HG02870 (cell line): ENCODE measurements around the gene UMODL1.
"Not testable (repeated sequence)": the region's sequence is repeated elsewhere in the genome, so short reads cannot be mapped to it uniquely, and the experiment has no call there.

Source experiments
- ATAC-seq: cut with Tn5 transposase; IDR thresholded peaks from one replicate; pipeline ENCODE4 v1.9.1; 2021; ENCODE audit warnings: mild to moderate bottlenecking, moderate library complexity; ENCODE audit not compliant: unreplicated experiment

UMODL1 gene

GRCh38 chr21:42160765-42161164, 89.6 kb downstream of the UMODL1 start:
- ATAC-seq: no peak

GRCh38 chr21:42161401-42161955, 90.4 kb downstream of the UMODL1 start:
- ATAC-seq: no peak

GRCh38 chr21:42161956-42162681, 91.0 kb downstream of the UMODL1 start:
- ATAC-seq: no peak

GRCh38 chr21:42162831-42163510, 91.9 kb downstream of the UMODL1 start:
- ATAC-seq: no peak

- ATAC-seq: no peak
Observed at GRCh38 chr21:42163511-42163863, 92.4 kb downstream of the UMODL1 start.

- ATAC-seq: no peak
Observed at GRCh38 chr21:42164064-42164789, 93.1 kb downstream of the UMODL1 start.

- no peak for ATAC-seq
Observed at GRCh38 chr21:42164818-42165217, 93.7 kb downstream of the UMODL1 start.

GRCh38 chr21:42165901-42166300, 94.8 kb downstream of the UMODL1 start:
- no peak for ATAC-seq

- no peak for ATAC-seq
Observed at GRCh38 chr21:42169758-42170157, 98.6 kb downstream of the UMODL1 start.

GRCh38 chr21:42171091-42172053, 100.3 kb downstream of the UMODL1 start:
- no peak for ATAC-seq

- no peak for ATAC-seq
Observed at GRCh38 chr21:42172596-42173483, 101.7 kb downstream of the UMODL1 start.

GRCh38 chr21:42174173-42174572, 103.1 kb downstream of the UMODL1 start:
- ATAC-seq: no peak

GRCh38 chr21:42175110-42175710, 104.1 kb downstream of the UMODL1 start:
- ATAC-seq: no peak

- ATAC-seq: no peak
Observed at GRCh38 chr21:42176859-42177258, 105.7 kb downstream of the UMODL1 start.

- ATAC-seq: no peak
Observed at GRCh38 chr21:42179316-42179715, 108.2 kb downstream of the UMODL1 start.

GRCh38 chr21:42180001-42180400, 108.9 kb downstream of the UMODL1 start:
- ATAC-seq: not testable (repeated sequence)

- no peak for ATAC-seq
Observed at GRCh38 chr21:42182713-42183371, 111.7 kb downstream of the UMODL1 start.
